Hepatocyte (in vitro differentiated cells): ENCODE results near the gene MLPH.

Experiments used
- EZH2 ChIP-seq: fragments of 200-600 bp; sonication (generic); IDR thresholded peaks from 2 replicates; pipeline ENCODE4 v1.6.1; 2016; ENCODE audit warnings: antibody characterized with exemption, mild to moderate bottlenecking, borderline replicate concordance
- EZH2phosphoT487 ChIP-seq: fragments of 200-600 bp; sonication (generic); IDR thresholded peaks from one replicate; pipeline ENCODE4 v1.6.1; 2018; ENCODE audit warnings: antibody characterized with exemption, mild to moderate bottlenecking, low read depth, moderate library complexity; ENCODE audit not compliant: unreplicated experiment, severe bottlenecking
- TF ChIP-seq, protein P1 (sequence below): fragments of 200-600 bp; sonication (generic); IDR thresholded peaks from 2 replicates; pipeline ENCODE4 v1.5.1; 2016; ENCODE audit warnings: antibody characterized with exemption, mild to moderate bottlenecking; ENCODE audit not compliant: poor library complexity

DNA sequence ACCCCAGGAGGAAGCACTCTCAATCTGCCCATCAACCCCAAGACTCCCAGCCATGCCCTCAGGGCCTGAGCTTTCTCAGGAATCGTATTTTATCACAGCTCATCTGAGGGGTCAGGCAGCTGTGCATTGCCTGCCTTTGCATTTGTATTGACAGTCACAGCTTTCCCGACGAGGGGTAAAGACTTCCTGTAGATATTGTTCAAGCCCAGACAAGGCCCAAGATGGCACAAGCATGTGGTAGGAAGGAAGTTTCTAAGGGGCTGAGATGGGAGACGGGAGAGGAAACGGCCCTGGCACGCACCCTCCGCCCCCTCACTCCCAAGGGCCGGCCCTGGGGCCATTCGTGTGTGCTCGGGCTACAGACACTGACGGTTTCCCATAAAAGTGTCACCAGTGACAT is 45.1 kb downstream of the MLPH start:
- TF ChIP-seq, protein P1, sequence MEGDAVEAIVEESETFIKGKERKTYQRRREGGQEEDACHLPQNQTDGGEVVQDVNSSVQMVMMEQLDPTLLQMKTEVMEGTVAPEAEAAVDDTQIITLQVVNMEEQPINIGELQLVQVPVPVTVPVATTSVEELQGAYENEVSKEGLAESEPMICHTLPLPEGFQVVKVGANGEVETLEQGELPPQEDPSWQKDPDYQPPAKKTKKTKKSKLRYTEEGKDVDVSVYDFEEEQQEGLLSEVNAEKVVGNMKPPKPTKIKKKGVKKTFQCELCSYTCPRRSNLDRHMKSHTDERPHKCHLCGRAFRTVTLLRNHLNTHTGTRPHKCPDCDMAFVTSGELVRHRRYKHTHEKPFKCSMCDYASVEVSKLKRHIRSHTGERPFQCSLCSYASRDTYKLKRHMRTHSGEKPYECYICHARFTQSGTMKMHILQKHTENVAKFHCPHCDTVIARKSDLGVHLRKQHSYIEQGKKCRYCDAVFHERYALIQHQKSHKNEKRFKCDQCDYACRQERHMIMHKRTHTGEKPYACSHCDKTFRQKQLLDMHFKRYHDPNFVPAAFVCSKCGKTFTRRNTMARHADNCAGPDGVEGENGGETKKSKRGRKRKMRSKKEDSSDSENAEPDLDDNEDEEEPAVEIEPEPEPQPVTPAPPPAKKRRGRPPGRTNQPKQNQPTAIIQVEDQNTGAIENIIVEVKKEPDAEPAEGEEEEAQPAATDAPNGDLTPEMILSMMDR, result no peak
- no peak for TF ChIP-seq EZH2phosphoT487
- no peak for TF ChIP-seq EZH2
